ENCODE measurements around the gene ECM1. TPM values are rescaled to one million over a fixed set of nuclear protein-coding genes. Genes with fewer than 3 reads are reported as not detected.
A peak's percentile ranks its signal among the peaks of the same experiment; 100 is the strongest.

The ECM1 gene
- total and polyA plus RNA-seq, 2 experiments from 2014 or later, result 160 to 282 TPM

GRCh38 chr1:150562446-150563339 is 54.8 kb downstream of the ECM1 start:
- Histone ChIP-seq H3K27me3 (replicated peaks; ENCODE audit: insufficient read depth) (no peaks in the 10 kb centered on the region), H2AFZ (no peak overlapping the region), H3K4me1 (ENCODE audit: insufficient read depth) (peaks cover 52% of the 10 kb centered on the region), H3K27ac (peak overlapping the region; percentile 100), H3K4me3 (peak overlapping the region; percentile 77), H3K4me2 (ENCODE audit: unreplicated experiment) (peak overlapping the region; percentile 97), H3K9me3 (ENCODE audit: low read depth) (no peaks in the 10 kb centered on the region), H3K9me2 (ENCODE audit: insufficient read depth) (no peaks in the 10 kb centered on the region), H3K36me3 (ENCODE audit: low read depth) (no peaks in the 10 kb centered on the region), H4K20me1 (ENCODE audit: insufficient read depth) (no peaks in the 10 kb centered on the region), H3F3A (ENCODE audit: insufficient read depth) (peaks cover 60% of the 10 kb centered on the region), H3K9ac (peak overlapping the region; percentile 98), H3K79me2 (ENCODE audit: insufficient read depth) (peaks cover 44% of the 10 kb centered on the region)
- in situ Hi-C loops (cut with MboI), result loop anchor here (10.0 kb wide), 1 partner anchor 252 kb away; no protein-coding TSS in a partner anchor
- 22 to 23% methylated on average over 4 of the region's 4 CpGs for WGBS, 2 experiments (ENCODE audit: low coverage in 1 of 2, low lambda C conversion rate in 2 of 2, missing lambda C conversion rate in 2 of 2)
- DNase-seq, result no peak
- TF ChIP-seq EZH2phosphoT487 (IDR thresholded peaks at IDR 0.05; ENCODE audit: insufficient read depth, low read depth), result no peak
- TF ChIP-seq EZH2 (IDR thresholded peaks at IDR 0.05; ENCODE audit: insufficient read depth, poor library complexity, severe bottlenecking), result no peak

Small RNAs within 50 kb of the gene (microRNA-seq; reads per million reads assigned to microRNA genes)
- gene MIR4257 (ENCODE audit: borderline number of aligned reads), result not detected
- not detected for gene MIR6878 (ENCODE audit: borderline number of aligned reads)

Small RNAs within 50 kb of the gene (small RNA-seq; reads per million reads assigned to genes)
- gene MIR4257 (ENCODE audit: low read depth, low replicate concordance), result not detected

Other genes starting within 250 kb of the ECM1 start
- gene APH1A, start 239.1 kb upstream of the ECM1 start, total RNA-seq (2014; rRNA removed; shearing (Covaris generic)), result 103 and 104 TPM in 2 replicates
- 32.4 and 32.6 TPM in 2 replicates for gene APH1A, start 239.1 kb upstream of the ECM1 start, polyA plus RNA-seq (2016; fragmentation: Nextera tagmentation; extraction: Ambion mirVana)
- gene C1orf54, start 235.3 kb upstream of the ECM1 start, total RNA-seq (2014; rRNA removed; shearing (Covaris generic)), result 1.7 and 1.9 TPM in 2 replicates
- 1.7 and 1.9 TPM in 2 replicates for gene C1orf54, start 235.3 kb upstream of the ECM1 start, polyA plus RNA-seq (2016; fragmentation: Nextera tagmentation; extraction: Ambion mirVana)
- gene CIART, start 225.6 kb upstream of the ECM1 start, total RNA-seq (2014; rRNA removed; shearing (Covaris generic)), result 1.8 and 3.4 TPM in 2 replicates
- 6.7 and 7.0 TPM in 2 replicates for gene CIART, start 225.6 kb upstream of the ECM1 start, polyA plus RNA-seq (2016; fragmentation: Nextera tagmentation; extraction: Ambion mirVana)
- gene MRPS21, start 214.2 kb upstream of the ECM1 start, total RNA-seq (2014; rRNA removed; shearing (Covaris generic)), result 36.5 and 37.9 TPM in 2 replicates
- gene MRPS21, start 214.2 kb upstream of the ECM1 start, polyA plus RNA-seq (2016; fragmentation: Nextera tagmentation; extraction: Ambion mirVana), result 108 and 116 TPM in 2 replicates
- 27.6 and 46.2 TPM in 2 replicates for gene PRPF3, start 186.6 kb upstream of the ECM1 start, total RNA-seq (2014; rRNA removed; shearing (Covaris generic))
- 25.6 and 28.1 TPM in 2 replicates for gene PRPF3, start 186.6 kb upstream of the ECM1 start, polyA plus RNA-seq (2016; fragmentation: Nextera tagmentation; extraction: Ambion mirVana)
- 7.6 and 7.8 TPM in 2 replicates for gene RPRD2, start 144.0 kb upstream of the ECM1 start, total RNA-seq (2014; rRNA removed; shearing (Covaris generic))
- 16.5 and 17.0 TPM in 2 replicates for gene RPRD2, start 144.0 kb upstream of the ECM1 start, polyA plus RNA-seq (2016; fragmentation: Nextera tagmentation; extraction: Ambion mirVana)
- 6.7 and 14.4 TPM in 2 replicates for gene TARS2, start 20.7 kb upstream of the ECM1 start, total RNA-seq (2014; rRNA removed; shearing (Covaris generic))
- 14.0 and 14.4 TPM in 2 replicates for gene TARS2, start 20.7 kb upstream of the ECM1 start, polyA plus RNA-seq (2016; fragmentation: Nextera tagmentation; extraction: Ambion mirVana)
- gene FALEC, start 7.6 kb downstream of the ECM1 start, total RNA-seq (2014; rRNA removed; shearing (Covaris generic)), result not detected in 2 replicates
- gene FALEC, start 7.6 kb downstream of the ECM1 start, polyA plus RNA-seq (2016; fragmentation: Nextera tagmentation; extraction: Ambion mirVana), result 0.49 and 0.71 TPM in 2 replicates
- 27.6 and 27.9 TPM in 2 replicates for gene ADAMTSL4, start 41.3 kb downstream of the ECM1 start, total RNA-seq (2014; rRNA removed; shearing (Covaris generic))
- gene ADAMTSL4, start 41.3 kb downstream of the ECM1 start, polyA plus RNA-seq (2016; fragmentation: Nextera tagmentation; extraction: Ambion mirVana), result 45.4 TPM in 2 replicates
- 307 and 310 TPM in 2 replicates for gene MCL1, start 71.5 kb downstream of the ECM1 start, total RNA-seq (2014; rRNA removed; shearing (Covaris generic))
- 79.0 and 84.7 TPM in 2 replicates for gene MCL1, start 71.5 kb downstream of the ECM1 start, polyA plus RNA-seq (2016; fragmentation: Nextera tagmentation; extraction: Ambion mirVana)
- gene ENSA, start 121.5 kb downstream of the ECM1 start, total RNA-seq (2014; rRNA removed; shearing (Covaris generic)), result 47.4 and 54.3 TPM in 2 replicates
- 44.4 and 51.1 TPM in 2 replicates for gene ENSA, start 121.5 kb downstream of the ECM1 start, polyA plus RNA-seq (2016; fragmentation: Nextera tagmentation; extraction: Ambion mirVana)
- gene GOLPH3L, start 189.0 kb downstream of the ECM1 start, total RNA-seq (2014; rRNA removed; shearing (Covaris generic)), result 8.6 and 8.8 TPM in 2 replicates
- 23.2 and 23.9 TPM in 2 replicates for gene GOLPH3L, start 189.0 kb downstream of the ECM1 start, polyA plus RNA-seq (2016; fragmentation: Nextera tagmentation; extraction: Ambion mirVana)
- not detected in 2 replicates for gene HORMAD1, start 212.8 kb downstream of the ECM1 start, total RNA-seq (2014; rRNA removed; shearing (Covaris generic))
- not detected in 2 replicates for gene HORMAD1, start 212.8 kb downstream of the ECM1 start, polyA plus RNA-seq (2016; fragmentation: Nextera tagmentation; extraction: Ambion mirVana)

Measured in GM23248 (cell line).